HepG2 (cell line): ENCODE measurements around the gene MYOF. TPM values are rescaled to one million over a fixed set of nuclear protein-coding genes. Genes with fewer than 3 reads are reported as not detected.

Experiments
- ATAC-seq: fragments of 200-7000 bp; cut with Tn5 transposase; 3 replicates; pipeline ENCODE4 v1.9.1; 2020; ENCODE audit warnings: mild to moderate bottlenecking, moderate library complexity
- BruUV-seq: library from RNA; stranded (reverse); fragments of 400-500 nt; replicated peaks from 2 replicates; lab custom pipeline; 2021; lab: Mats Ljungman, UMichigan
- CTCF ChIA-PET: fragments of 300-600 bp; formaldehyde crosslinking; extraction: SDS; loops from one replicate; lab custom pipeline; 2021; ENCODE audit warnings: low total read pairs, inconsistent platforms, low intra/inter-chr PET ratio; lab: Yijun Ruan, JAX
- POLR2A ChIA-PET: fragments of 350-600 bp; sonication (Branson Sonifier 250); formaldehyde crosslinking; loops from one replicate; lab custom pipeline; 2020; ENCODE audit warnings: antibody characterized with exemption, inconsistent platforms; lab: Yijun Ruan, JAX
- DNase-seq: peaks from one replicate; pipeline ENCODE4 v3.0.0-alpha.2; 2015; ENCODE audit warnings: low spot score
- FAIRE-seq: peaks from 3 replicates; lab custom pipeline; 2011; peaks lifted over from hg19 to GRCh38; lab: Jason Lieb, UNC
- H2AFZ ChIP-seq: one replicate; pipeline ENCODE4 v1.6.1; 2011; ENCODE audit warnings: low read length, inconsistent platforms
- H3K27ac ChIP-seq: fragments of 300-600 bp; 3 replicates; pipeline ENCODE4 v1.8.0; 2011; ENCODE audit warnings: mixed run types, mild to moderate bottlenecking, mixed read lengths, low read length, inconsistent platforms; ENCODE audit not compliant: insufficient read depth; ENCODE audit errors: extremely low read length
- H3K27me3 ChIP-seq, 2 experiments: fragments of 200-600 bp in 1 of 2; 2 replicates in 1 of 2; 3 replicates in 1 of 2; pipeline versions ENCODE4 v1.6.0 to v1.8.0; 2011; ENCODE audit warnings: low read length in 2 of 2, mild to moderate bottlenecking in 2 of 2, moderate library complexity in 2 of 2, inconsistent platforms in 1 of 2; ENCODE audit not compliant: insufficient read depth in 2 of 2, control insufficient read depth in 1 of 2
- H3K36me3 ChIP-seq, 2 experiments: fragments of 200-600 bp in 1 of 2; replicated peaks in 1 of 2; 2 replicates in 1 of 2; 3 replicates in 1 of 2; pipeline versions ENCODE4 v1.5.1 to v1.8.0; 2011; ENCODE audit warnings: low read length in 2 of 2, inconsistent platforms in 1 of 2; ENCODE audit not compliant: insufficient read depth in 2 of 2, control insufficient read depth in 1 of 2
- H3K4me1 ChIP-seq: 2 replicates; pipeline ENCODE4 v1.5.1; 2012; ENCODE audit warnings: low read length, inconsistent platforms; ENCODE audit not compliant: insufficient read depth
- H3K4me2 ChIP-seq: 2 replicates; pipeline ENCODE4 v1.6.0; 2011; ENCODE audit warnings: low read depth, low read length, inconsistent platforms
- H3K4me3 ChIP-seq, 3 experiments: fragments of 200-600 bp in 1 of 3; sonication (generic), shearing (Covaris generic) in 1 of 3; replicated peaks in 1 of 3; 2 replicates each; pipeline ENCODE4 v1.5.1; 2011 to 2016; ENCODE audit warnings: low read length in 3 of 3, inconsistent platforms in 2 of 3, low read depth in 2 of 3, mild to moderate bottlenecking in 2 of 3, control low read depth in 1 of 3, mixed read lengths in 1 of 3; ENCODE audit not compliant: insufficient read depth in 1 of 3
- H3K79me2 ChIP-seq: one replicate; pipeline ENCODE4 v1.6.1; 2011; ENCODE audit warnings: low read length, inconsistent platforms; ENCODE audit not compliant: insufficient read depth
- H3K9ac ChIP-seq: 2 replicates; pipeline ENCODE4 v1.6.0; 2011; ENCODE audit warnings: mild to moderate bottlenecking, low read depth, low read length, inconsistent platforms; ENCODE audit not compliant: insufficient read depth
- H3K9me3 ChIP-seq: 2 replicates; pipeline ENCODE4 v1.5.1; 2012; ENCODE audit warnings: mild to moderate bottlenecking, low read length
- H4K20me1 ChIP-seq: 2 replicates; pipeline ENCODE4 v1.6.0; 2011; ENCODE audit warnings: inconsistent platforms, mild to moderate bottlenecking, low read length, moderate library complexity; ENCODE audit not compliant: insufficient read depth
- ESRRA ChIP-seq: sonication (generic); formaldehyde crosslinking; IDR thresholded peaks from 2 replicates; pipeline ENCODE4 v1.5.1; 2020; ENCODE audit warnings: mild to moderate bottlenecking, low read depth, missing genetic modification reagents
- FOXK2 ChIP-seq: fragments of 450-650 bp; IDR thresholded peaks from 2 replicates; pipeline ENCODE4 v1.6.1; 2016
- KLF13 ChIP-seq: sonication (generic); formaldehyde crosslinking; IDR thresholded peaks from 2 replicates; pipeline ENCODE4 v1.4.0; 2020; ENCODE audit warnings: mild to moderate bottlenecking, missing genetic modification reagents
- MED8 ChIP-seq: sonication (generic); formaldehyde crosslinking; IDR thresholded peaks from 2 replicates; pipeline ENCODE4 v1.8.1; 2023; ENCODE audit warnings: mild to moderate bottlenecking, missing genetic modification reagents; ENCODE audit not compliant: insufficient replicate concordance
- MIXL1 ChIP-seq: IDR thresholded peaks from 2 replicates; pipeline ENCODE4 v1.6.1; 2016
- THAP11 ChIP-seq: IDR thresholded peaks from 2 replicates; pipeline ENCODE4 v1.6.1; 2016; ENCODE audit warnings: missing biosample characterization, missing genetic modification reagents
- ZNF33B ChIP-seq: sonication (generic); formaldehyde crosslinking; IDR thresholded peaks from 2 replicates; pipeline ENCODE4 v1.5.1; 2020; ENCODE audit warnings: mild to moderate bottlenecking, missing genetic modification reagents
- ZNF720 ChIP-seq: sonication (generic); formaldehyde crosslinking; IDR thresholded peaks from 2 replicates; pipeline ENCODE4 v1.4.0; 2020; ENCODE audit warnings: missing genetic modification reagents
- ZNF746 ChIP-seq: sonication (generic); formaldehyde crosslinking; IDR thresholded peaks from 2 replicates; pipeline ENCODE4 v1.8.0; 2022; ENCODE audit warnings: mild to moderate bottlenecking, missing genetic modification reagents
- WGBS: methylation state at CpG from one replicate; pipeline ENCODE4 v1.1.6; 2017; ENCODE audit warnings: low lambda C conversion rate; 5-methylcytosine and 5-hydroxymethylcytosine counted together
- in situ Hi-C: cut with HindIII; loops from 2 replicates; pipeline ENCODE4 v1.10.0; 2017; ENCODE audit warnings: low pct_unique_long_range_greater_than_20kb; ENCODE audit not compliant: extremely low pct_ligation_motif_present
- intact Hi-C: fragments of 100-400 bp; cut with micrococcal nuclease; formaldehyde crosslinking; loops from one replicate; pipeline ENCODE4 v1.10.0; 2022; ENCODE audit not compliant: unreplicated experiment
- polyA plus RNA-seq, 8 experiments: library from polyadenylated mRNA; depleted of rRNA in 3 of 8; stranded (reverse) in 7 of 8; unstranded in 1 of 8; fragments of >200 nt; fragmentation: Illumina TruSeq in 4 of 8; extraction: Trizol in 4 of 8; gene quantifications; 2 replicates each; pipeline versions ENCODE4 v1.2.1 to v1.2.3, GENCODE V29; 2011 to 2016; ENCODE audit warnings: low read depth in 4 of 8, missing spikeins in 1 of 8, mixed read lengths in 1 of 8; ENCODE audit not compliant: insufficient read depth in 1 of 8
- total RNA-seq, 5 experiments: library from RNA; depleted of rRNA; stranded (reverse); fragments of >200 nt; fragmentation: Illumina TruSeq; extraction: Trizol; gene quantifications; 2 replicates each; pipeline ENCODE4 v1.2.3, GENCODE V29; 2016; ENCODE audit warnings: low read depth in 1 of 5
- TF ChIP-seq, protein P1 (sequence below): sonication (generic); formaldehyde crosslinking; IDR thresholded peaks from 2 replicates; pipeline ENCODE4 v1.5.0; 2020; ENCODE audit warnings: mild to moderate bottlenecking, missing genetic modification reagents
- TF ChIP-seq, protein P2 (sequence below): sonication (generic); formaldehyde crosslinking; IDR thresholded peaks from 2 replicates; pipeline ENCODE4 v1.8.1; 2023; ENCODE audit warnings: missing genetic modification reagents, inconsistent platforms, borderline replicate concordance
- TF ChIP-seq, protein P3 (sequence below): sonication (generic); formaldehyde crosslinking; IDR thresholded peaks from 2 replicates; pipeline ENCODE4 v1.4.0; 2020; ENCODE audit warnings: missing genetic modification reagents
- TF ChIP-seq, protein P4 (sequence below): sonication (generic); formaldehyde crosslinking; IDR thresholded peaks from 2 replicates; pipeline ENCODE4 v1.8.1; 2023; ENCODE audit warnings: mild to moderate bottlenecking, missing genetic modification reagents

Gene MYOF
- total and polyA plus RNA-seq, 2 of the 13 experiments (the other 11 are each of a cell fraction or from before 2014, with no cell fraction given): 0.18 to 0.42 TPM

DNA sequence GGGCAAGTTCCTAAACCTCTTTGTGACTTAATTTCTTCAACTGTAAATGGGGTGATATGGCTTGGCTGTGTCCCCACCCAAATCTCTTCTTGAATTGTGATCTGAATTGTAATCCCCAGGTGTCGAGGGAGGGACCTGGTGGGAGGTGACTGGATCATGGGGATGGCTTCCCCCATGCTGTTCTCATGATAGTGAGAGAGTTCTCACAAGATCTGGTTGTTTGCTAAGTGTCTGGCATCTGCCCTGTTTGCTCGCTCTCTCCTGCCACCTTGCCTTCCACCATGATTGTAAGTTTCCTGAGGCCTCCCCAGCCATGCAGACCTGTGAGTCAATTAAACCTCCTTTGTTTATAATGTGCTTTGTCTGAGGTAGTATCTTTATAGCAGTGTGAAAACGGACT, 177.0 kb downstream of the MYOF start (continued):
- TF ChIP-seq, protein P1, sequence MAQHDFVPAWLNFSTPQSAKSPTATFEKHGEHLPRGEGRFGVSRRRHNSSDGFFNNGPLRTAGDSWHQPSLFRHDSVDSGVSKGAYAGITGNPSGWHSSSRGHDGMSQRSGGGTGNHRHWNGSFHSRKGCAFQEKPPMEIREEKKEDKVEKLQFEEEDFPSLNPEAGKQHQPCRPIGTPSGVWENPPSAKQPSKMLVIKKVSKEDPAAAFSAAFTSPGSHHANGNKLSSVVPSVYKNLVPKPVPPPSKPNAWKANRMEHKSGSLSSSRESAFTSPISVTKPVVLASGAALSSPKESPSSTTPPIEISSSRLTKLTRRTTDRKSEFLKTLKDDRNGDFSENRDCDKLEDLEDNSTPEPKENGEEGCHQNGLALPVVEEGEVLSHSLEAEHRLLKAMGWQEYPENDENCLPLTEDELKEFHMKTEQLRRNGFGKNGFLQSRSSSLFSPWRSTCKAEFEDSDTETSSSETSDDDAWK (CRISPR knock-in tag): no peak
- TF ChIP-seq ZNF720 (no peak), MED8 (CRISPR knock-in tag) (no peak), FOXK2 (no peak), ZNF746 (CRISPR knock-in tag) (no peak)

DNA sequence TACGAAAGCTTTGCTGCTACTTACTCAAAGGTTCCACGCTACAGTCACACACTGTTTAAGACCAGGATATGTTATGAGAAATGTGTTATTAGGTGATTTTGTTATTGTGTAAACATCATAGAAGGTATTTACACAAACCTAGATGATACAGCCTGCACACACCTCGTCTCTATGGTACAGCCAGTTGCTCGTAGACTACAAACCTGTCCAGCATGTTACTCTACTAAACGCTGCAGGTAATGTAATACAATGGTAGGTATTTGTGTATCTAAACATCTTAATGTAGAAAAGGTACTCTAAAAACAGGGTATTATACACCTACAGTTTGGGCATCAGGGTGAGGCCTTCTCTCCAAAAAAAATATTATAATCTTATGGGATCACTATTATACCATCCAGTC, 181.2 kb downstream of the MYOF start:
- 58% methylated on average over 5 of the region's 5 CpGs for WGBS
- Histone ChIP-seq H3K4me3 (no peak overlapping the region), H3K4me1 (no peaks in the 10 kb centered on the region), H3K4me2 (no peak overlapping the region), H2AFZ (no peak overlapping the region), H3K9me3 (no peaks in the 10 kb centered on the region), H3K36me3 (no peaks in the 10 kb centered on the region), H3K9ac (no peak overlapping the region), H4K20me1 (no peaks in the 10 kb centered on the region), H3K27ac (no peak overlapping the region), H3K27me3 (no peaks in the 10 kb centered on the region; a peak in 1 of 5 replicates), H3K79me2 (no peaks in the 10 kb centered on the region)
- no peak for ATAC-seq
- FAIRE-seq: no peak
- no peak for TF ChIP-seq KLF13
- TF ChIP-seq ESRRA (CRISPR knock-in tag): no peak
- TF ChIP-seq, protein P2, sequence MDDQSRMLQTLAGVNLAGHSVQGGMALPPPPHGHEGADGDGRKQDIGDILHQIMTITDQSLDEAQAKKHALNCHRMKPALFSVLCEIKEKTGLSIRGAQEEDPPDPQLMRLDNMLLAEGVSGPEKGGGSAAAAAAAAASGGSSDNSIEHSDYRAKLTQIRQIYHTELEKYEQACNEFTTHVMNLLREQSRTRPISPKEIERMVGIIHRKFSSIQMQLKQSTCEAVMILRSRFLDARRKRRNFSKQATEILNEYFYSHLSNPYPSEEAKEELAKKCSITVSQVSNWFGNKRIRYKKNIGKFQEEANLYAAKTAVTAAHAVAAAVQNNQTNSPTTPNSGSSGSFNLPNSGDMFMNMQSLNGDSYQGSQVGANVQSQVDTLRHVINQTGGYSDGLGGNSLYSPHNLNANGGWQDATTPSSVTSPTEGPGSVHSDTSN: no peak
- TF ChIP-seq, protein P3, sequence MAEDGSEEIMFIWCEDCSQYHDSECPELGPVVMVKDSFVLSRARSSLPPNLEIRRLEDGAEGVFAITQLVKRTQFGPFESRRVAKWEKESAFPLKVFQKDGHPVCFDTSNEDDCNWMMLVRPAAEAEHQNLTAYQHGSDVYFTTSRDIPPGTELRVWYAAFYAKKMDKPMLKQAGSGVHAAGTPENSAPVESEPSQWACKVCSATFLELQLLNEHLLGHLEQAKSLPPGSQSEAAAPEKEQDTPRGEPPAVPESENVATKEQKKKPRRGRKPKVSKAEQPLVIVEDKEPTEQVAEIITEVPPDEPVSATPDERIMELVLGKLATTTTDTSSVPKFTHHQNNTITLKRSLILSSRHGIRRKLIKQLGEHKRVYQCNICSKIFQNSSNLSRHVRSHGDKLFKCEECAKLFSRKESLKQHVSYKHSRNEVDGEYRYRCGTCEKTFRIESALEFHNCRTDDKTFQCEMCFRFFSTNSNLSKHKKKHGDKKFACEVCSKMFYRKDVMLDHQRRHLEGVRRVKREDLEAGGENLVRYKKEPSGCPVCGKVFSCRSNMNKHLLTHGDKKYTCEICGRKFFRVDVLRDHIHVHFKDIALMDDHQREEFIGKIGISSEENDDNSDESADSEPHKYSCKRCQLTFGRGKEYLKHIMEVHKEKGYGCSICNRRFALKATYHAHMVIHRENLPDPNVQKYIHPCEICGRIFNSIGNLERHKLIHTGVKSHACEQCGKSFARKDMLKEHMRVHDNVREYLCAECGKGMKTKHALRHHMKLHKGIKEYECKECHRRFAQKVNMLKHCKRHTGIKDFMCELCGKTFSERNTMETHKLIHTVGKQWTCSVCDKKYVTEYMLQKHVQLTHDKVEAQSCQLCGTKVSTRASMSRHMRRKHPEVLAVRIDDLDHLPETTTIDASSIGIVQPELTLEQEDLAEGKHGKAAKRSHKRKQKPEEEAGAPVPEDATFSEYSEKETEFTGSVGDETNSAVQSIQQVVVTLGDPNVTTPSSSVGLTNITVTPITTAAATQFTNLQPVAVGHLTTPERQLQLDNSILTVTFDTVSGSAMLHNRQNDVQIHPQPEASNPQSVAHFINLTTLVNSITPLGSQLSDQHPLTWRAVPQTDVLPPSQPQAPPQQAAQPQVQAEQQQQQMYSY (CRISPR knock-in tag): no peak
- TF ChIP-seq ZNF33B (CRISPR knock-in tag): no peak
- no peak for TF ChIP-seq MIXL1 (CRISPR knock-in tag)
- TF ChIP-seq, protein P4, sequence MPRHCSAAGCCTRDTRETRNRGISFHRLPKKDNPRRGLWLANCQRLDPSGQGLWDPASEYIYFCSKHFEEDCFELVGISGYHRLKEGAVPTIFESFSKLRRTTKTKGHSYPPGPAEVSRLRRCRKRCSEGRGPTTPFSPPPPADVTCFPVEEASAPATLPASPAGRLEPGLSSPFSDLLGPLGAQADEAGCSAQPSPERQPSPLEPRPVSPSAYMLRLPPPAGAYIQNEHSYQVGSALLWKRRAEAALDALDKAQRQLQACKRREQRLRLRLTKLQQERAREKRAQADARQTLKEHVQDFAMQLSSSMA: no peak
- TF ChIP-seq THAP11 (CRISPR knock-in tag): no peak
- intact Hi-C loops: no loop called here
- in situ Hi-C loops: no loop called here
- no TSS peak for BruUV-seq
- POLR2A ChIA-PET: no interaction called here
- no peak for DNase-seq
- CTCF ChIA-PET: no interaction called here
